ENCODE results near the gene WIPI1.

GRCh38 chr17:68458260-68459036, 1.2 kb upstream of the WIPI1 start:
- TF ChIP-seq, protein P1, sequence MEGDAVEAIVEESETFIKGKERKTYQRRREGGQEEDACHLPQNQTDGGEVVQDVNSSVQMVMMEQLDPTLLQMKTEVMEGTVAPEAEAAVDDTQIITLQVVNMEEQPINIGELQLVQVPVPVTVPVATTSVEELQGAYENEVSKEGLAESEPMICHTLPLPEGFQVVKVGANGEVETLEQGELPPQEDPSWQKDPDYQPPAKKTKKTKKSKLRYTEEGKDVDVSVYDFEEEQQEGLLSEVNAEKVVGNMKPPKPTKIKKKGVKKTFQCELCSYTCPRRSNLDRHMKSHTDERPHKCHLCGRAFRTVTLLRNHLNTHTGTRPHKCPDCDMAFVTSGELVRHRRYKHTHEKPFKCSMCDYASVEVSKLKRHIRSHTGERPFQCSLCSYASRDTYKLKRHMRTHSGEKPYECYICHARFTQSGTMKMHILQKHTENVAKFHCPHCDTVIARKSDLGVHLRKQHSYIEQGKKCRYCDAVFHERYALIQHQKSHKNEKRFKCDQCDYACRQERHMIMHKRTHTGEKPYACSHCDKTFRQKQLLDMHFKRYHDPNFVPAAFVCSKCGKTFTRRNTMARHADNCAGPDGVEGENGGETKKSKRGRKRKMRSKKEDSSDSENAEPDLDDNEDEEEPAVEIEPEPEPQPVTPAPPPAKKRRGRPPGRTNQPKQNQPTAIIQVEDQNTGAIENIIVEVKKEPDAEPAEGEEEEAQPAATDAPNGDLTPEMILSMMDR (IDR thresholded peaks at IDR 0.05; ENCODE audit: low read depth, low read length), result no peak
- no peak for TF ChIP-seq EZH2phosphoT487 (IDR thresholded peaks at IDR 0.05; ENCODE audit: low read depth)

All from OCI-LY3 (cell line).